ENCODE measurements around the gene PAPPA2.

PAPPA2 gene

GRCh38 chr1:176811511-176812288 lies 348.7 kb downstream of the PAPPA2 start:
- DNase-seq (ENCODE audit: low spot score): no peak

- DNase-seq (ENCODE audit: low spot score): no peak
Observed at GRCh38 chr1:176815621-176816020, 352.6 kb downstream of the PAPPA2 start.

GRCh38 chr1:176816232-176816631 lies 353.3 kb downstream of the PAPPA2 start:
- no peak for DNase-seq (ENCODE audit: low spot score)

- DNase-seq (ENCODE audit: low spot score): peak; percentile 53
Observed at GRCh38 chr1:176820391-176821031, 357.5 kb downstream of the PAPPA2 start.

- DNase-seq (ENCODE audit: low spot score): no peak
Observed at GRCh38 chr1:176826265-176826664, 363.3 kb downstream of the PAPPA2 start.

GRCh38 chr1:176829261-176829660 lies 366.3 kb downstream of the PAPPA2 start:
- DNase-seq (ENCODE audit: low spot score): no peak

GRCh38 chr1:176831150-176831549 lies 368.2 kb downstream of the PAPPA2 start:
- DNase-seq (ENCODE audit: low spot score): no peak

- no peak for DNase-seq (ENCODE audit: low spot score)
Observed at GRCh38 chr1:176837708-176838107, 374.7 kb downstream of the PAPPA2 start.

- DNase-seq (ENCODE audit: low spot score): no peak
Observed at GRCh38 chr1:176838276-176838995, 375.5 kb downstream of the PAPPA2 start.

- no peak for DNase-seq (ENCODE audit: low spot score)
Observed at GRCh38 chr1:176839216-176839615, 376.2 kb downstream of the PAPPA2 start.

GRCh38 chr1:176841238-176841637 lies 378.3 kb downstream of the PAPPA2 start:
- DNase-seq (ENCODE audit: low spot score): no peak

GRCh38 chr1:176843352-176844297 lies 380.6 kb downstream of the PAPPA2 start:
- DNase-seq (ENCODE audit: low spot score): peak; percentile 69

GRCh38 chr1:176847052-176847451 lies 384.1 kb downstream of the PAPPA2 start:
- no peak for DNase-seq (ENCODE audit: low spot score)

GRCh38 chr1:176849281-176849680 lies 386.3 kb downstream of the PAPPA2 start:
- no peak for DNase-seq (ENCODE audit: low spot score)

- DNase-seq (ENCODE audit: low spot score): no peak
Observed at GRCh38 chr1:176850871-176851270, 387.9 kb downstream of the PAPPA2 start.

- no peak for DNase-seq (ENCODE audit: low spot score)
Observed at GRCh38 chr1:176852124-176852523, 389.1 kb downstream of the PAPPA2 start.

- no peak for DNase-seq (ENCODE audit: low spot score)
Observed at GRCh38 chr1:176853503-176853902, 390.5 kb downstream of the PAPPA2 start.

- DNase-seq (ENCODE audit: low spot score): no peak
Observed at GRCh38 chr1:176854121-176854520, 391.1 kb downstream of the PAPPA2 start.

GRCh38 chr1:176854758-176855745 lies 392.1 kb downstream of the PAPPA2 start:
- DNase-seq (ENCODE audit: low spot score): no peak

- no peak for DNase-seq (ENCODE audit: low spot score)
Observed at GRCh38 chr1:176857632-176858031, 394.7 kb downstream of the PAPPA2 start.

All from GM03348 (cell line).